Neutrophil (primary cell): ENCODE data around the gene TEAD3.
"Not testable (repeated sequence)": the region's sequence is repeated elsewhere in the genome, so short reads cannot be mapped to it uniquely, and the experiment has no call there.

ENCODE experiments used
- H3K27ac ChIP-seq: fragments of 200-600 bp; sonication (generic); 2 replicates; pipeline ENCODE4 v1.5.1; 2016; ENCODE audit warnings: mild to moderate bottlenecking, moderate library complexity
- H3K27me3 ChIP-seq: fragments of 200-600 bp; sonication (generic); 2 replicates; pipeline ENCODE4 v1.6.0; 2016; ENCODE audit warnings: mild to moderate bottlenecking
- H3K36me3 ChIP-seq: fragments of 200-600 bp; sonication (generic); 2 replicates; pipeline ENCODE4 v1.5.1; 2017
- H3K4me1 ChIP-seq, 2 experiments: fragments of 200-600 bp in 1 of 2; sonication (generic) in 1 of 2; 1 replicate in 1 of 2; 2 replicates in 1 of 2; pipeline versions ENCODE4 v1.5.1 to v1.6.1; 2013 to 2016; ENCODE audit warnings: low read depth in 1 of 2, low read length in 1 of 2, mild to moderate bottlenecking in 1 of 2, moderate library complexity in 1 of 2; ENCODE audit not compliant: control insufficient read depth in 1 of 2, insufficient read depth in 1 of 2
- H3K4me3 ChIP-seq, 2 experiments: fragments of 200-600 bp in 1 of 2; sonication (generic) in 1 of 2; 1 replicate in 1 of 2; 2 replicates in 1 of 2; pipeline ENCODE4 v1.5.1; 2013 to 2016; ENCODE audit warnings: low read depth in 1 of 2, low read length in 1 of 2, mild to moderate bottlenecking in 1 of 2, moderate library complexity in 1 of 2
- H3K9me3 ChIP-seq: fragments of 200-600 bp; sonication (generic); 2 replicates; pipeline ENCODE4 v1.5.1; 2016
- TF ChIP-seq, protein P1 (sequence below): fragments of 200-600 bp; sonication (generic); IDR thresholded peaks from 2 replicates; pipeline ENCODE4 v1.5.1; 2016; ENCODE audit warnings: antibody characterized with exemption

Gene TEAD3

DNA sequence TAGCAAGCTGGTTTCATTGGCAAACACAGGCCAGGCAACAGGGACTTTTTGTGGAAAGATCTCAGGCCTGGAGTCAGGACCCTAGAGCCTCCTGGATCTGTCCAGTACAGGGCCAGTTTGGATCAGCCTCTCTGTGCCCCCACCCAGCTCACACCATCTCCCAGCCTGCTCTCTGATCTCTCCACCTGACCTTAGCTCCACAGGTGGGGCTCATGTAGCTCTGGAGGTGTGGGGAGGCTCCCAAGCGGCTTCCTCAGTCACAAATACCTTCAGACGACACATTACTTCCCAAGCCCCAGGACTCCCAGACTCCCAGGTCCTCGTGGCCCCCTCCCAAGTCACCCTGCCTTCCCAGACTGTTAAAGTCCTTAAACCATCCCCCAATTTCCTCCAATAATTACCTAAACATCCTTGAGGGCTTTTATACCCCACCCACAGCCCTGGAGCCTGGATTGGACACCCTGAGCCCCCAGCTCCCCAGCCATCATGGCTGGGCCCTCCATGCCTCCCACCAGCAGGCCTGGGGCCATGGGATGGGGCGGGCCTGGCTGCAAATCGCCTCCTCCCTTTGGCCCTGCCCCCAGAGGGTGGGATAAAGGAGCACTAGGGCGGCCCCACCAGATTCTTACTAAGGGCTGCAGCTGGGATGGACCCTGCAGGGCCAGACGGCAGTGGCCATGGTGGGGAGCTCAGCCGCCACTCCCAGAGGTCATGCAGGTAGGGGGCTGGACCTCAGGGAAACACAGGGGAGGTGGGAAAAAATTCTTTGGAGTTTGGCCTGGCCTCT lies 60.6 kb downstream of the TEAD3 start:
- TF ChIP-seq, protein P1, sequence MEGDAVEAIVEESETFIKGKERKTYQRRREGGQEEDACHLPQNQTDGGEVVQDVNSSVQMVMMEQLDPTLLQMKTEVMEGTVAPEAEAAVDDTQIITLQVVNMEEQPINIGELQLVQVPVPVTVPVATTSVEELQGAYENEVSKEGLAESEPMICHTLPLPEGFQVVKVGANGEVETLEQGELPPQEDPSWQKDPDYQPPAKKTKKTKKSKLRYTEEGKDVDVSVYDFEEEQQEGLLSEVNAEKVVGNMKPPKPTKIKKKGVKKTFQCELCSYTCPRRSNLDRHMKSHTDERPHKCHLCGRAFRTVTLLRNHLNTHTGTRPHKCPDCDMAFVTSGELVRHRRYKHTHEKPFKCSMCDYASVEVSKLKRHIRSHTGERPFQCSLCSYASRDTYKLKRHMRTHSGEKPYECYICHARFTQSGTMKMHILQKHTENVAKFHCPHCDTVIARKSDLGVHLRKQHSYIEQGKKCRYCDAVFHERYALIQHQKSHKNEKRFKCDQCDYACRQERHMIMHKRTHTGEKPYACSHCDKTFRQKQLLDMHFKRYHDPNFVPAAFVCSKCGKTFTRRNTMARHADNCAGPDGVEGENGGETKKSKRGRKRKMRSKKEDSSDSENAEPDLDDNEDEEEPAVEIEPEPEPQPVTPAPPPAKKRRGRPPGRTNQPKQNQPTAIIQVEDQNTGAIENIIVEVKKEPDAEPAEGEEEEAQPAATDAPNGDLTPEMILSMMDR, result no peak

DNA sequence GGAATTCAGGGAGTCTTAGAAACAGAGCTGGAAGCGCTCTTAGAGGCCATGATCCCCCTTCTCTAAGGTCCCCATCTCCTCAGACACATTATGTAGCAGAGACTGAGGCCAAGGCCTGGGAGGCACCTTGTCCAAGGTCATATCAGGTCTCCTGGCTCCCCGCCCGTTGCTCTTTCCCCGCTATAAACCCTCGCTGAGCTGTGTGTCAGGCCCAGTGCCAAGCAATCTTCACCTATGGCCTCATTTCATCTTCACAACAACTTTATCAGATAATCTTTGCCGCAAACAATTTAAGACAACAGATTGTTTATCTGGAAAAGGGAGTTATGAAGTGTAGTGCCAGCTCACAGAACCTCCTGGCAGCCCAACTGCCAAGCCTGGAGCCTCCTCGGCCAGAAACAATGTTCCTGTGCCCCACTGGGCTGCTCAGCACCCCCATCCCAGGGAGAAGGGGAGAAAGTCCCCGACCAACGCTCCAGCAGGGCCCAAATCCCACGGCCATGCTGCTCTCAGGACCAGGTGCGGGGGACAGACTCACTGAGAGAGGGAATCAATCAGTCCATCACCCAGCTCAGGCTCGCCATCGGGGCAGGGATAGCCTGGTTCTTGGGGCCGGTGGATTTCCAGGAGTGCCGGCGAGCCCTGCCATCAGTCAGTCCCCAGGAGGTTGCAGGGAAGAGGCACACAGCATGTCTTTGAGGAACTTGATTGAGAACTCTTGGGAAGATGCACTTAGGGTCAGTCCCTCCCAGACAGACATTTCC lies 61.6 kb downstream of the TEAD3 start:
- no peaks in the 10 kb centered on the region for H3K27me3 ChIP-seq
- TF ChIP-seq, protein P1, result no peak
- H3K36me3 ChIP-seq, result no peaks in the 10 kb centered on the region
- H3K4me1 ChIP-seq, result no peaks in the 10 kb centered on the region
- no peak overlapping the region for H3K4me3 ChIP-seq
- peaks cover 2% of the 10 kb centered on the region for H3K9me3 ChIP-seq
- no peak overlapping the region for H3K27ac ChIP-seq

More for the DNA sequence above, 60.6 kb downstream of the TEAD3 start:
- no peaks in the 10 kb centered on the region for H3K36me3 ChIP-seq
- H3K4me1 ChIP-seq, result no peaks in the 10 kb centered on the region
- no peak overlapping the region for H3K27ac ChIP-seq
- no peaks in the 10 kb centered on the region for H3K27me3 ChIP-seq
- H3K9me3 ChIP-seq, result no peaks in the 10 kb centered on the region
- H3K4me3 ChIP-seq, result no peak overlapping the region

DNA sequence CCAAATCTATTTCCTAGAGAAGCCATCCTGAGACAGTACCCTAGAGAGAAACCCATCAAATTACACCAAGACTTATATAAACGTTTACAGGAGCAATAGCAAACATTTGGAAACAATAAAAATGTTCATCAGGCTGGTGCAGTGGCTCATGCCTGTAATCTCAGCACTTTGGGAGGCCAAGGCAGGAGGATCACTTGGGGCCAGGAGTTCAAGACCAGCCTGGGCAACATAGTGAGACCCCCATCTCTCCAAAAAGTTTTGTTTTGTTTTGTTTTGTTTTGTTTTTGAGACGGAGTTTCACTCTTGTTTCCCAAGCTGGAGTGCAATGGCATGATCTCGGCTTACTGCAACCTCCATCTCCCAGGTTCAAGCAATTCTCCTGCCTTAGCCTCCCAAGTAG lies 64.2 kb downstream of the TEAD3 start:
- peaks cover 16% of the 10 kb centered on the region for H3K9me3 ChIP-seq
- not testable (repeated sequence) for H3K4me3 ChIP-seq, H3K27me3 ChIP-seq, H3K36me3 ChIP-seq, H3K4me1 ChIP-seq, H3K27ac ChIP-seq

DNA sequence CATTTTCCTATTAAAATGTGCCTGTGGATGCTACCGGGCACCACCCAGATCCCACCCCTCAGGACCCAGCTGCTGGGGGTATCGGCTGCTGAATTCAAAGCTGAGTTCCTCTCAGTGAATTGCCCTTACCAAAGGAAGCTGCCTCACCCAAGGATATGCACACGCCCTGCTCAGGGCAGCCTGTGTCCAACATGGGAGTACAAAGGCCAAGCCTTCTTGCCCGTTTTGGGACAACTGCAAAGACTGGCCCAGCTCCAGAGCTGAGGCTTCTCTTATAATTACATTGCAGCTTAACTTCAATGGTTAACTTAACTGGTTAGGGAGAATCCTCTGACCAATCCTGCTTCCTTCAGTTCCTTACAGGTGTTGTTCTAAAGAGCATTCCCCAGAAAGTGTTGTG lies 64.6 kb downstream of the TEAD3 start:
- no peaks in the 10 kb centered on the region for H3K4me1 ChIP-seq
- H3K27me3 ChIP-seq, result no peaks in the 10 kb centered on the region
- TF ChIP-seq, protein P1, result no peak

DNA sequence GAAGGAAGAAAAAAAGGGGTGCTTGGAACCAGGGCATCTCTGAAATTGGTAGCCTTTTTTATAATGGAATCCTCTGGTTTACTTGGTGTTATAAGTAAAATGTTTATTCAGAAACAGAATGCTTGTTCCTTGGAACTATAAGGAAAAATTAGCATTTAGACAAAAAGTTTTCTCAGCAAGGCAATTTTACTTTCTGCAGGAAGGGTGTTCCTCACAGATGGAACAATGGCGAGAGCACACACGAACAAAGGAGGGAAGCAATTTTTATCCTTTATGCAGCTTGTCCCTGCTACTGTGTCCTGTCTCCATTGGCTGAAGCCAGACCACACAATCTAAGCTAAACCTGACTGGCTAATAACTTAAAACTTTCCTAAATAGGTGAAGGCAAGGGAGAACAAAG lies 67.4 kb downstream of the TEAD3 start:
- Histone ChIP-seq H3K4me3 (no peak overlapping the region), H3K27me3 (no peaks in the 10 kb centered on the region), H3K4me1 (peaks cover 0 to 11% of the 10 kb centered on the region in 2 experiments), H3K9me3 (peaks cover 16% of the 10 kb centered on the region), H3K27ac (no peak overlapping the region), H3K36me3 (peaks cover 6% of the 10 kb centered on the region)
- TF ChIP-seq, protein P1, result no peak

More for the DNA sequence above, 64.6 kb downstream of the TEAD3 start:
- H3K27ac ChIP-seq, result no peak overlapping the region
- no peaks in the 10 kb centered on the region for H3K36me3 ChIP-seq
- no peak overlapping the region for H3K4me3 ChIP-seq
- peaks cover 16% of the 10 kb centered on the region for H3K9me3 ChIP-seq
